Central memory CD8-positive, alpha-beta T cell (primary cell): Measurements from ENCODE around the gene GTPBP8.

Experiments
- ATAC-seq: fragments of 150-1000 bp; cut with Tn5 transposase; replicated peaks from 2 replicates; pipeline ENCODE4 v1.10.0; 2022; ENCODE audit warnings: mild to moderate bottlenecking, moderate FRiP score, moderate number of reproducible peaks; ENCODE audit not compliant: poor library complexity, severe bottlenecking; ENCODE audit errors: extremely low read depth
- DNase-seq, 2 donors: peaks; one replicate each; pipeline ENCODE4 v3.0.0; 2021; ENCODE audit warnings: low spot score in 2 of 2
- H3K27ac Mint-ChIP-seq: one replicate; pipeline ENCODE4 v1.8.0; 2022; ENCODE audit warnings: low read depth, mild to moderate bottlenecking, moderate library complexity, mixed read lengths
- H3K27me3 Mint-ChIP-seq: one replicate; pipeline ENCODE4 v1.8.0; 2022; ENCODE audit warnings: mixed read lengths
- H3K36me3 Mint-ChIP-seq: one replicate; pipeline ENCODE4 v1.8.0; 2022; ENCODE audit warnings: mild to moderate bottlenecking, moderate library complexity, mixed read lengths; ENCODE audit not compliant: insufficient read depth
- H3K4me1 Mint-ChIP-seq: one replicate; pipeline ENCODE4 v1.8.0; 2022; ENCODE audit warnings: mixed read lengths
- H3K4me3 Mint-ChIP-seq: one replicate; pipeline ENCODE4 v1.8.0; 2022; ENCODE audit warnings: mild to moderate bottlenecking, moderate library complexity, mixed read lengths
- H3K9me3 Mint-ChIP-seq: one replicate; pipeline ENCODE4 v1.8.0; 2022; ENCODE audit warnings: mixed read lengths

GTPBP8 gene

DNA sequence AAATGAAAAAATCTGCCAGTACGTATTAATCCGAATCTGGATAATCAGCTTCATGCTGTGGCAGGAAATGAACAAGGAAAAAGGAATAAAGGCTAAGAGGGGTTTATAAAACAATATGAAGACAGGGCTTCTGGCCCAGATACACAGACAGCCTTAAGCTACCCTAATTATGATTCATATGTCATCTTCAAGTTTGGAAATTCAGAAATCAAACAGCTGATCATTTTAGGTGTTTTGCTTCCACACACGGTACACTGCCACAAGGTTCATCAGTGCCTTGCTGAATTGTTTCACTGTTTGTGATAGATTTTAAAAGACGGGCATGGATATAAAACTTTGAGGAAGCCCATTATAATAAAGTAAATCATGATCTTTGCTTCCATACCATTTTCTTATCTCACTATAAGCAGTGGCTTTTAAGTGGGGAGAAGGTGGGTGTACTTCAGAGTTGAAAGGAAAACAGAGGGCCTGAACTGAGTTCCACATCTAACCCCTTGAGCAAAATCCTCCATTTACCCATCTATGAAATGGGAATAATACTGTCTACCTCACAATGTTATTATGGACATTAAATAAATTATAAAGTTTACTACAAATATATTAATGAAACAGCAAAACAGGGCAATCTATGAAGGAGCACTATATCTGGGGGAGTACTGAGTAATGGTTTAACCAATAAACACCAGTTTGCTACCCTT is 15.7 kb downstream of the GTPBP8 start:
- ATAC-seq (no peak), DNase-seq (no peak)
- Mint-ChIP-seq H3K27ac (peak overlapping the region; percentile 75), H3K36me3 (peaks cover 52% of the 10 kb centered on the region), H3K27me3 (no peaks in the 10 kb centered on the region), H3K4me1 (peaks cover 45% of the 10 kb centered on the region), H3K4me3 (peak overlapping the region; percentile 62), H3K9me3 (no peaks in the 10 kb centered on the region)

DNA sequence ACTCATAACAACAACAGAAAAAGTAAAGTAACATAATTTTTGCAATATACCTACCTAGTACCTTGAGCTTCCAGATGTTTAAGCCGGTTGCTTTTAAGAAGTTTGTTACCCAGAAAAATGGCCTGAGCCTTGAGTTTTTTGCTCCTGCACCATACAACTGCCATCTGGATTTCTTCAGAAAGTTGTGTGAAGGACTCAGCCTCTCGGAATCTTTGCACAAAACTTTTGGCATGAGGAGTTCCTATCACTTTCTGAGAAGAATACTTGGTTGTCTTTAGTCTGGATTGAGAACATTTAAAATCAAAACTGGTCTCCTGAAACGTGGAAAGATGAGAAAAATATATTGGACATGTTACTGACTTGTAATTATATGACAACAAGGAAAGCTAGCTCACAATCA is 17.3 kb downstream of the GTPBP8 start:
- Mint-ChIP-seq H3K27ac (peak overlapping the region; percentile 75), H3K36me3 (peaks cover 58% of the 10 kb centered on the region), H3K27me3 (no peaks in the 10 kb centered on the region), H3K4me3 (no peak overlapping the region), H3K9me3 (no peaks in the 10 kb centered on the region), H3K4me1 (peaks cover 43% of the 10 kb centered on the region)
- DNase-seq (no peak), ATAC-seq (no peak)

DNA sequence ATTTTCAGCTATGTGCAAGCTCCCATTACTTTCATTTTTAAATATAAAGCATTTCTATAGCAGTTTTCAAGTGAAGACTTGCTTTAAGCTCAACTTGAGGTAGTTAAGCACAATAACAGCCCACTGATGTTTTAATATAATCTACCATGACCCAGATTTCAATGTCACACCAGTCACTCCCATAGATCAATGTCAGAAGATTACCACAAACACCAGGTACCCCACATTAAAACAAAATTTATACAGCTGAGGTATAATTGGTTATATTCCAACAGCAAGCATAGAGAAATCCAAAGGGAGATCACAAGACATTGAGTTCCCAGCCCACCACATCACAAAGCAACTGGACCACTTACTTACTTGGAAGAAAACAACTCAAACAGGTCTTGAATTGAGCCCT is 22.8 kb downstream of the GTPBP8 start:
- peak overlapping the region; percentile 71 for H3K27ac Mint-ChIP-seq
- peaks cover 49% of the 10 kb centered on the region for H3K36me3 Mint-ChIP-seq

DNA sequence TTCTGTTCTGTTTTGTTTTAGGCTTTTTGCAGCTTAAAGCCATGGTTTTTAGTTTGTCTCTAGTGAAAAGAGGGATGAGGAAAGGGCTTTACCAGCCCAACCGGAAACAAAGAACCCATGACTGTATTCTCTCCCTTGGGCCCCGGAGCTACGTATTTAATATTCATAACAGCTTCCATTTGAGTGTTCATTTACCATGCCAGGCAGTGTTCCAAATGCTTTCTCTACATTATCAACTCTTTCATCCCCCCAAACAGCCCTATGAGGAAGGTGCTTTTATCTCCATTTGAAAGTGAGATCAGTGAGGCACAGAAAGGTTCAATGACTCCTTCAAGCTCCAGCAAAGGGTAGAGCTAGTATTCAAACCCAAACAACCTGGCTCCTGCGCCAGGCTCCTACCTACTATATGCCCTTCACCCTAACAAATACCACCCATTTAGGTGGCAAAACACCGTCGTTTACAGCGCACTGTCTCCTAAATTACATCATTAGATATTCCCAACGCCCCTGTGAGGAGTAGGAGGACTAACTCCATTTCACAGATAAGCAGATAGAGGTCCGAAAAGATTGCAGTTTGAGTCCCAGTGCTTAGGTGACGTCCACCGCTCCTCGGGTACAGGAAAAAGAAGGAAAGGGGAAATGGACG is 27.9 kb downstream of the GTPBP8 start:
- DNase-seq, result no peak
- H3K36me3 Mint-ChIP-seq, result peaks cover 20% of the 10 kb centered on the region
- peaks cover 60% of the 10 kb centered on the region for H3K4me1 Mint-ChIP-seq
- ATAC-seq, result peak; percentile 13
- no peaks in the 10 kb centered on the region for H3K9me3 Mint-ChIP-seq
- H3K27ac Mint-ChIP-seq, result peak overlapping the region; percentile 93
- H3K4me3 Mint-ChIP-seq, result peak overlapping the region; percentile 93
- H3K27me3 Mint-ChIP-seq, result no peaks in the 10 kb centered on the region

More for the DNA sequence above, 22.8 kb downstream of the GTPBP8 start:
- H3K27me3 Mint-ChIP-seq, result no peaks in the 10 kb centered on the region
- DNase-seq, result no peak
- no peak overlapping the region for H3K4me3 Mint-ChIP-seq
- ATAC-seq, result peak; percentile 29
- H3K4me1 Mint-ChIP-seq, result peaks cover 53% of the 10 kb centered on the region
- no peaks in the 10 kb centered on the region for H3K9me3 Mint-ChIP-seq

DNA sequence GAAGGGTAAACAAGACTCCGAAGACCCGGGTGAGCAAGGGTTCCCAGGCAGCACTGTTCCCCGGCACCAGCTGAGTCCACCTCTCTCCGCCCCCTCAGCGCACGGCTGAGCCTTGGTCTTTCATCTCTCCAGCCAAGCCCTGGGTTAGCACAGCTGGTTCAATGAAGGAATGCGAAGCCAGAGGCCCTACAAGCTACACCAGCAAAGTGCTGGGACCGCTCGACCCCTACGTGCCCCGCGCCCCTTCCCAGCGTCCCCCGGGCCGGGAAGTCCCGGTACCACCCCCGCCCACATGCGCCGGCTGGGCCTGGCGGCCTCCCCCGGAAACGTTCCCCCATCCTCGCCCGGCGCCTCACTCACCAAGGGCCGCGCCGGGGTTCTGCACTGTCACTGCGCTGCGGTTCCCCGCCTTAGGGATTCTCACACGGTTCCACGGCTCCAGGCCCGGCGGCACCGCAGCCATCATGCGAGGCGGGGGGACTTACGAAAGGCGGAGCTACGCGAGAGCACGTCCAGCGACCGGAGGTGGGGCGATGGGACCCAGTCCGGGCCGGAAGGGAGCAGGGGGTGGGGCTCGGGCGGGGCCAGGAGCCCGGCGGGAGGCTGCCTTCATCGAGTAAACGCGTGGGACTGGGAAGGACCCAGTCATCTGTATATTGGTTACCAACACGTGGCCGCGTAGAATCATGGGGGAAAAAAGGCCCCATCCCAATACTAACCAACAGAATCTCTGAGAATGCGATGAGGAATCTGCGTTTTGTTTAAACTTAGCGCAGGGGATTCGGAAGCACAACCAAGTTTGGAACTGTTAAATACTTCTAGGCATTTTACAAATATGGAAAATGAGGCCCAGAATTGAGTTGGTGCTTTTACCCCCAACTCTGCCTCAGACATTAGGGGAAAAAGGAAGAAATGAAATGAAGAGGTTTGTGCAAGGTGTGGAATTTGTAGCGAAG is 28.7 kb downstream of the GTPBP8 start:
- peak overlapping the region; percentile 93 for H3K4me3 Mint-ChIP-seq
- H3K36me3 Mint-ChIP-seq, result peaks cover 14% of the 10 kb centered on the region
- H3K27me3 Mint-ChIP-seq, result no peaks in the 10 kb centered on the region
- peaks cover 57% of the 10 kb centered on the region for H3K4me1 Mint-ChIP-seq
- no peaks in the 10 kb centered on the region for H3K9me3 Mint-ChIP-seq
- H3K27ac Mint-ChIP-seq, result peak overlapping the region; percentile 93
- peak; percentile 71 to 79 for DNase-seq
- ATAC-seq, result peak; percentile 88

DNA sequence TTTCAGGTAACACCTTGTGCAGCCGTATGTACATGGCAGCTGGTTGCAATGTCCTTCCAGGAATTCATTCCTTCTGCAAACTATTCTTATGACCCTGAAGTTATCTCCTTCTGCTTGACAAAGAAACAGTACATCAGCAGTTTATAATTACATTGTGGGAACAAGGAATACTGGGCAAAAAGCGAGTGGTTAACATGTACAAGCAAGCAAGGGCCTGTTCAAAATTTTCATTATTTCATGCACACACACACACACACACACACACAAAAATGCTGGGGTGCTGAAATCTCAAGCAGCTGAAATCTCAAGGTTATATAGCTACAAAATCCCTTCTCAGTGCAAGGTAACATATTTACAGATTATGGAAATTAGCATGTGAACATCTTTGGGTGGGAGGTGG is 30.7 kb downstream of the GTPBP8 start:
- no peak overlapping the region for H3K4me3 Mint-ChIP-seq
- no peak for ATAC-seq
- H3K4me1 Mint-ChIP-seq, result peaks cover 39% of the 10 kb centered on the region
- no peaks in the 10 kb centered on the region for H3K9me3 Mint-ChIP-seq
- no peak for DNase-seq
- no peak overlapping the region for H3K27ac Mint-ChIP-seq
- H3K36me3 Mint-ChIP-seq, result peaks cover 7% of the 10 kb centered on the region
- H3K27me3 Mint-ChIP-seq, result no peaks in the 10 kb centered on the region

DNA sequence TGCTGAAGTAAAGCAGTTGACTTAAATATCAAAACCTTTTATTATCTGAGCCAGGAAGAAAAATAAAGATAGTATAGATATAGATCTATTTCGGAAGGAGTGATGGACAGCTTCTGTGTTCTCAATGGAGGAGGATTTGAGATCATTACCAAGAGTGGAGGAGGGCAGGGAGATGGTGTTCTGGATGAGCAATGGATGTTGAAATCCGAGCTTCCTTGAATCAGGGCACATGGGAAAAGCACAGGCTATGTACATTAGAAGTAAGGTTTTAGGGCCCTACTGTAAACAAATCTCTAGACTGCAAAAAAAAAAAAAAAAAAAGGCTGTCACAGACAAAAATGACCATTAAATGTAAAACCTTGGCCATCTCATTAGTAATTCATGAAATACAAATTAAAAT is 43.2 kb downstream of the GTPBP8 start:
- H3K9me3 Mint-ChIP-seq, result no peaks in the 10 kb centered on the region
- H3K4me3 Mint-ChIP-seq, result no peak overlapping the region
- no peaks in the 10 kb centered on the region for H3K36me3 Mint-ChIP-seq
- H3K4me1 Mint-ChIP-seq, result no peaks in the 10 kb centered on the region
- H3K27me3 Mint-ChIP-seq, result no peaks in the 10 kb centered on the region
- DNase-seq, result no peak
- H3K27ac Mint-ChIP-seq, result peak overlapping the region; percentile 62
- ATAC-seq, result no peak

DNA sequence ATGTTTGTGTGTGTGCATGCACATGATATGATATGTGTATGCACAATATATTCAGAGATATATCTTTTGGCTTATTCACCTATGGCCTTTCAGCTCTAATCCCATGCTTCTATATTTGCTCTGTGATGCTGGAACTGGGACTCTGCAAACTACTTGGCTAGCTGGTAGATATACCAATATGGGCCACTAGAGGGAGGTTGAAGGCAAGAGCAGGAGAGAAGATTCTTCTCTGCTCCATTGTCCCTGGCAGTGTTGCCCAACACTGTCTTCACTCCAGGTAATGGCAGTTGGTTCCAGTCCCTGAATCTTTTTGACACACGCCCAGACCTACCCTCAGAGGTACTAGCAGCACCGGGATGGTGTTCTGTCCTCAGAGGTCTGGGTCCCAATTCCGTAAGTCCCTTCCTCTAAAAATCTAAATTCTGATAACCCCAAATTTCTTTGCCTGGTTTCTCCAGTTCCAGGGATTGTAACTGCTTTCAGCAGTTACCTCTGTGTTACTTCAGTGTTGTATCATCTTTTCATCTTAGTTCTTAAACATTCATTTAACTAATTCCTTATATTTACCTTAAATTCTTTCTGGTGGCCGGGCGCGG is 44.7 kb downstream of the GTPBP8 start:
- H3K27ac Mint-ChIP-seq, result no peak overlapping the region
- no peaks in the 10 kb centered on the region for H3K4me1 Mint-ChIP-seq
- no peaks in the 10 kb centered on the region for H3K27me3 Mint-ChIP-seq
- no peak overlapping the region for H3K4me3 Mint-ChIP-seq
- DNase-seq, result no peak
- no peaks in the 10 kb centered on the region for H3K9me3 Mint-ChIP-seq
- no peak for ATAC-seq
- no peaks in the 10 kb centered on the region for H3K36me3 Mint-ChIP-seq

DNA sequence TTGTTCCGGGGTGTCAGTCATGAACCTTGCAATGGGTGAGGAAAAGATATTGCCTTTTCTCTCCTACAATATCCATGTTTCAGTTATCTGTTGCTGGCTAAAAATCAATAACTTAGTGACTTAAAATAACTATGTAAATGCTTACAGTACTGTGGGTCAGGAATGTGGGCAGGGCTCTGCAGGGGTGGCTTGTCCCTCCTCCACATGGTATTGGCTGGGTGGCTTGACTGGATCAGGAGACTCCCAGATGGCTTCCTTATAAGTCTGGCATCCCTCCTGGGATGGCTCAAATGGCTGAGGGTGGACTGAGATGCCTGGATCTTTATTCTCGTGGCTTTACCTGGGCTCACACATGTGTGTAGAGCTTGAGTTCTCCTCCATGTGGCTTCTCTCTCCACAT is 47.5 kb downstream of the GTPBP8 start:
- DNase-seq (no peak), ATAC-seq (no peak)
- H3K9me3 Mint-ChIP-seq, result no peaks in the 10 kb centered on the region
- no peaks in the 10 kb centered on the region for H3K36me3 Mint-ChIP-seq
- H3K4me3 Mint-ChIP-seq, result no peak overlapping the region
- H3K4me1 Mint-ChIP-seq, result no peaks in the 10 kb centered on the region
- H3K27me3 Mint-ChIP-seq, result no peaks in the 10 kb centered on the region
- H3K27ac Mint-ChIP-seq, result no peak overlapping the region

DNA sequence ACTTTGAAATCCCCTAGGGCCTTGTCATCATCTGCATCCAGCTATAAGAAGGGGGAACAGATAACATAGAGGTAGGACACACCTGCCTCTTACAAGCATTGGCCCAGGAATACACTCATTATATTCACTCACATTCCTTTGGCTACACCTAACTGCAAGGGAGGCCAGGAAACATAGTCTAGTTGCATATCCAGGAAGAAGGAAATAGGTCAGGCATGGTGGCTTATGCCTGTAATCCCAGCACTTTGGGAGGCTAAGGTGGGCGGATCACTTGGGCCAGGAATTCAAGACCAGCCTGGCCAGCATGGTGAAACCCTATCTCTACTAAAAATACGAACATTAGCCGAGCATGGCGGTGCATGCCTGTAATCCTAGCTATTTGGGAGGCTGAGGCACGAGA is 48.8 kb downstream of the GTPBP8 start:
- DNase-seq (no peak), ATAC-seq (no peak)
- Mint-ChIP-seq H3K9me3 (no peaks in the 10 kb centered on the region), H3K36me3 (no peaks in the 10 kb centered on the region), H3K4me3 (no peak overlapping the region), H3K27ac (no peak overlapping the region), H3K4me1 (no peaks in the 10 kb centered on the region), H3K27me3 (no peaks in the 10 kb centered on the region)

DNA sequence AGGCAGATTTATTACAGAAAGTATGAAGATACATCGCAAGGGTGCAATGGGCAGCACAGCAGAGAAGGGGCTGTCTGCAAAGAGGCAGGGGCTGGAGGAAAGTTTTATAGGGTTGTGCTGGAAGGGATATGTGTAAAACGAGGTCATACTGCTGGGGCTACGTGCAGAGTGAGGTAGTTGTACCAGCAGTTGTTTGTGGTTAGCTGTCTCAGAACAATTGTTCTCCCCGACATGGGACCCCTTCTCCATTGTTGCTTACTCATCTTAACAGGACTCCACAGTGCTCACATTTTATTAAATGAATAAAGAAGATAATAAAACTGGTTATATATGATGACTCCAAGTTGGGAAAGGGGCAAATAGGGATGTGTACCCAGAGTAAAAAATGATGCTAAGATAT is 49.4 kb downstream of the GTPBP8 start:
- H3K4me3 Mint-ChIP-seq, result no peak overlapping the region
- DNase-seq (no peak), ATAC-seq (no peak)
- no peaks in the 10 kb centered on the region for H3K4me1 Mint-ChIP-seq
- no peaks in the 10 kb centered on the region for H3K36me3 Mint-ChIP-seq
- no peaks in the 10 kb centered on the region for H3K27me3 Mint-ChIP-seq
- no peak overlapping the region for H3K27ac Mint-ChIP-seq
- no peaks in the 10 kb centered on the region for H3K9me3 Mint-ChIP-seq

DNA sequence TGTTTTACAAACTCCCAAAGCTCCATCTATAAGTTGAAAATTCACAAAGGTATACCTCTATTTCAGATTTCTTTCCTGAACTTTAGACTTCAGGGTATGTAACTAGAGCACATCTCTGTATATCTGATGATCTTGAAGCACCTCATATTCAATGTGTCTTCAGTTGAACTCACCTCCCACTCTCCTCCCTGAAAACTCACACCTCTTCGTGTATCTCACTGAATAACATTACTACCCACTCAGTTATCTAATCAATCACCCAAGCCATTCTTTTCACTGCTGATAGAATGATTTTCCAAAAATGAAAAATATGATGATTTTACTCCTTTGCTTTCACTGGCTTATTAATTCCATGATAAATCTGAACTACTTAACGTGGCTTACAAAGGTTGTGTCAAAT is 52.9 kb downstream of the GTPBP8 start:
- no peak for ATAC-seq
- H3K27ac Mint-ChIP-seq, result no peak overlapping the region
- H3K36me3 Mint-ChIP-seq, result no peaks in the 10 kb centered on the region
- DNase-seq, result no peak
- no peaks in the 10 kb centered on the region for H3K9me3 Mint-ChIP-seq
- no peaks in the 10 kb centered on the region for H3K4me1 Mint-ChIP-seq
- no peaks in the 10 kb centered on the region for H3K27me3 Mint-ChIP-seq
- H3K4me3 Mint-ChIP-seq, result no peak overlapping the region
